Chondrocyte (in vitro differentiated cells): ENCODE data around the gene XPR1. TPM values are rescaled to one million over a fixed set of nuclear protein-coding genes. Genes with fewer than 3 reads are reported as not detected.

Source experiments
- DNase-seq: peaks from one replicate; pipeline ENCODE4 v3.0.0; 2021; ENCODE audit warnings: mixed read lengths, low spot score
- H3K27ac Mint-ChIP-seq: one replicate; pipeline ENCODE4 v1.8.0; 2021; ENCODE audit warnings: mild to moderate bottlenecking, moderate library complexity, mixed read lengths; ENCODE audit not compliant: unreplicated experiment
- H3K27me3 Mint-ChIP-seq: 2 replicates; pipeline ENCODE4 v1.8.0; 2021; ENCODE audit warnings: low read depth, mixed read lengths
- H3K36me3 Mint-ChIP-seq: 2 replicates; pipeline ENCODE4 v1.8.0; 2021; ENCODE audit warnings: low read depth, mixed read lengths
- H3K4me1 Mint-ChIP-seq: 2 replicates; pipeline ENCODE4 v1.8.0; 2021; ENCODE audit warnings: low read depth, mild to moderate bottlenecking, mixed read lengths
- H3K4me3 Mint-ChIP-seq: one replicate; pipeline ENCODE4 v1.8.0; 2021; ENCODE audit warnings: mild to moderate bottlenecking, moderate library complexity, mixed read lengths; ENCODE audit not compliant: unreplicated experiment
- H3K9me3 Mint-ChIP-seq: 2 replicates; pipeline ENCODE4 v1.8.0; 2021; ENCODE audit warnings: low read depth, mixed read lengths
- total RNA-seq: library from RNA; stranded (reverse); gene quantifications from 3 replicates; pipeline ENCODE4 v1.2.1, GENCODE V29; 2021
- TF ChIP-seq, protein P1 (sequence below): fragments of 200-600 bp; sonication (generic); IDR thresholded peaks from 2 replicates; pipeline ENCODE4 v1.5.0; 2021; ENCODE audit warnings: antibody characterized with exemption, mild to moderate bottlenecking, moderate library complexity

Gene XPR1
- total RNA-seq, 1 donor from 2014 or later, result 24.9 TPM

DNA sequence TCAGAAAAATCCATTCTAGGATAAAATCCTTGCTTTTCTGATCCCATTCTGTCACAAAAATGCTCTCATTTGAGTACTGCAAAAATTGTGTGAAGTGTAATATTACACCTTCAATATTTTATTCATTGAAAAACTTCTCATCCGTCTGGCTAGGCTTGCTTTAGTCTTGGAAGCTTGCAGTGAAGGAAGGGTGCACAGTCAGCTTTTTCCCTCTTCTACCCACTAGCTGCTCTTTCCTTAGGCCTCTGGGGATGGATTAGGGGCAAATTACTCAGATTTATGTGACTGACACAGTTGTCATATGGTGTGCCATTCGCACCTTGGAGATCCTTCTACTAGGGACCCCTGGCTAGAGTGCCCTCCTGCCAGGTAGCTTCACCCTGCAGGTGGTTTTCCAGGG is 40.9 kb upstream of the XPR1 start:
- DNase-seq, result no peak
- peaks cover 3% of the 10 kb centered on the region for H3K9me3 Mint-ChIP-seq
- peaks cover 4% of the 10 kb centered on the region for H3K27me3 Mint-ChIP-seq
- H3K27ac Mint-ChIP-seq, result no peak overlapping the region
- TF ChIP-seq, protein P1, sequence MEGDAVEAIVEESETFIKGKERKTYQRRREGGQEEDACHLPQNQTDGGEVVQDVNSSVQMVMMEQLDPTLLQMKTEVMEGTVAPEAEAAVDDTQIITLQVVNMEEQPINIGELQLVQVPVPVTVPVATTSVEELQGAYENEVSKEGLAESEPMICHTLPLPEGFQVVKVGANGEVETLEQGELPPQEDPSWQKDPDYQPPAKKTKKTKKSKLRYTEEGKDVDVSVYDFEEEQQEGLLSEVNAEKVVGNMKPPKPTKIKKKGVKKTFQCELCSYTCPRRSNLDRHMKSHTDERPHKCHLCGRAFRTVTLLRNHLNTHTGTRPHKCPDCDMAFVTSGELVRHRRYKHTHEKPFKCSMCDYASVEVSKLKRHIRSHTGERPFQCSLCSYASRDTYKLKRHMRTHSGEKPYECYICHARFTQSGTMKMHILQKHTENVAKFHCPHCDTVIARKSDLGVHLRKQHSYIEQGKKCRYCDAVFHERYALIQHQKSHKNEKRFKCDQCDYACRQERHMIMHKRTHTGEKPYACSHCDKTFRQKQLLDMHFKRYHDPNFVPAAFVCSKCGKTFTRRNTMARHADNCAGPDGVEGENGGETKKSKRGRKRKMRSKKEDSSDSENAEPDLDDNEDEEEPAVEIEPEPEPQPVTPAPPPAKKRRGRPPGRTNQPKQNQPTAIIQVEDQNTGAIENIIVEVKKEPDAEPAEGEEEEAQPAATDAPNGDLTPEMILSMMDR, result no peak
- H3K36me3 Mint-ChIP-seq, result no peaks in the 10 kb centered on the region
- H3K4me1 Mint-ChIP-seq, result peaks cover 24% of the 10 kb centered on the region
- H3K4me3 Mint-ChIP-seq, result no peak overlapping the region

DNA sequence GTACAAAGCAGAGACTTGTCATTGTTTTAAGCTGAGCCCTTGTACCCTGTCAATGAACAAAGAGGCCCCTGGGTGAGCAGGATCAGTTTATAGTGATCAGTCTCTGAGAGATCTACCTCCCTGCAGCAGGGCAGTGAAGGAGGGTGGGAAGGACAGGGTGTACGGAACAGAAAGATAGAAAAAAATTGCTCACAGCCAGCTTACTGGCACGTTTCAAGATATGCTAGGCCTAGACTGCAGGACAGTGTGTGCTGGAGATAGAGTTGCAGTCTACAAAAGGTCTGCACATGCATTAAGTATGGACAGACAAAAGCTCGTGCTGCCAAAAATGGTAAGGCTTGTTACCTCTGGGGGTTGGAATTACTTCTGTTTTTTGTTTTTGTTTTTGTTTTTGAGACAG is 38.4 kb upstream of the XPR1 start:
- Mint-ChIP-seq H3K27ac (peak overlapping the region; percentile 10), H3K9me3 (peaks cover under 1% of the 10 kb centered on the region), H3K36me3 (no peaks in the 10 kb centered on the region), H3K4me3 (no peak overlapping the region), H3K27me3 (peaks cover 4% of the 10 kb centered on the region), H3K4me1 (peaks cover 6% of the 10 kb centered on the region)
- TF ChIP-seq, protein P1, result no peak
- DNase-seq, result no peak

DNA sequence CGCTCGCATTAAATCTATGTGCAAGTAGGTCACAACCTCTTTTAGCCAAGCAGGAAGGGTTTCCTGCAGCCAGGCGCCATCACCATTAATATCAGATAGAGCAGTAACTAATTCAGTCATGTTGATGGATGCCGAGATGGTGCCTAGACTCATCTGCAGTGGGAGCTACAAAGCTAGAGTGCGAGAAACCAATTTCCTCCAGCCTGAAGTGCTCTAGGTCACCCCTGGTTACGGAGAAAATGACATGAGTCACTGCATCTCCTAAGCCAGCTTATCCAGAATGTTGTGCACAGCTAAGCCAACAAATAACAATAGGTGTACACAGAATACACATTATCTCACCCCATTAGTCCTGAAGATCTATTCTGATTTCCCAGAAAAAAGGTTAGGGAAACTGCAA is 37.1 kb upstream of the XPR1 start:
- no peak overlapping the region for H3K4me3 Mint-ChIP-seq
- no peaks in the 10 kb centered on the region for H3K9me3 Mint-ChIP-seq
- H3K27ac Mint-ChIP-seq, result no peak overlapping the region
- DNase-seq, result no peak
- no peaks in the 10 kb centered on the region for H3K36me3 Mint-ChIP-seq
- peaks cover 4% of the 10 kb centered on the region for H3K27me3 Mint-ChIP-seq
- peaks cover 14% of the 10 kb centered on the region for H3K4me1 Mint-ChIP-seq
- TF ChIP-seq, protein P1, result no peak

DNA sequence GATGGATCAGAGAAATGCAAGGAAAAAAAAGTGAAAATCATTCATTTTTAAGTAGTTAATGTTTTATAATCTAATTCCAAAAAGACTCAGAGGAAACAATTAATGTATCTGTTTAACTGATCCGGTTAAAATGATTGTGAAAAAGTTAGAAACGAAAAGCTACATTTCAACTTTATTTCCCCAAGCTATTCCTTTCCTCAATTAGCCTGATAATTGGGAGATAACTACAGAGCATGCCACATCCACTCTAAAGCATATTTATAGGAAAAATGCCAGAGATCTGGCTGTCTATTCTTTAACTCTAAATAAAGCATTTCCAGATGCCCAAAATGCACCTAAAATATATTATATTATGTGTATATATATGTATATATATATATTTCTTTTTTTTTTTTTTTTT is 35.9 kb upstream of the XPR1 start:
- Mint-ChIP-seq H3K9me3 (no peaks in the 10 kb centered on the region), H3K36me3 (no peaks in the 10 kb centered on the region), H3K27ac (no peak overlapping the region), H3K4me3 (no peak overlapping the region), H3K4me1 (peaks cover 14% of the 10 kb centered on the region), H3K27me3 (peaks cover 4% of the 10 kb centered on the region)
- TF ChIP-seq, protein P1, result no peak
- no peak for DNase-seq

DNA sequence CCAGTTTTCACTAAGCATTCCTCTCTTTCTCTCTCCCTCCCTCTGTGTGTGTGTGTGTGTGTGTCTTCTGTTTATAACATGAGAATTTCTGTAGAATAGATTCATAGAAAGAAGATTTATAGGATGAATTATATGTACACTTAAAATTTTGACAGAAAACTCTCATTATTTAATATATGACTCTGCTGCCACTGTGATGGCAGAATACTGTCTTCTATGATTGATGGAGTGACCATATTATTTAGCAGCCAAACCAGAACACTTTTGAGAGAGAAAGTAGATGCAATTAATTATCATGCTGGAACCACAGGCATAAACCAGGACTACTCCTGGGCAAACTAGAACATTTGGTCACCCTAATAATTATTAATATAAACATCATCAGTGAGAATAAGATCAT is 34.3 kb upstream of the XPR1 start:
- H3K4me3 Mint-ChIP-seq, result no peak overlapping the region
- no peaks in the 10 kb centered on the region for H3K36me3 Mint-ChIP-seq

More for the DNA sequence above, 34.3 kb upstream of the XPR1 start:
- Mint-ChIP-seq H3K4me1 (peaks cover 14% of the 10 kb centered on the region), H3K27me3 (peaks cover 4% of the 10 kb centered on the region), H3K27ac (no peak overlapping the region), H3K9me3 (no peaks in the 10 kb centered on the region)
- no peak for DNase-seq
- TF ChIP-seq, protein P1, result no peak
